ENCODE results near the gene ARFGAP3.
"Not testable (repeated sequence)": the region's sequence is repeated elsewhere in the genome, so short reads cannot be mapped to it uniquely, and the experiment has no call there.

The ARFGAP3 gene

DNA sequence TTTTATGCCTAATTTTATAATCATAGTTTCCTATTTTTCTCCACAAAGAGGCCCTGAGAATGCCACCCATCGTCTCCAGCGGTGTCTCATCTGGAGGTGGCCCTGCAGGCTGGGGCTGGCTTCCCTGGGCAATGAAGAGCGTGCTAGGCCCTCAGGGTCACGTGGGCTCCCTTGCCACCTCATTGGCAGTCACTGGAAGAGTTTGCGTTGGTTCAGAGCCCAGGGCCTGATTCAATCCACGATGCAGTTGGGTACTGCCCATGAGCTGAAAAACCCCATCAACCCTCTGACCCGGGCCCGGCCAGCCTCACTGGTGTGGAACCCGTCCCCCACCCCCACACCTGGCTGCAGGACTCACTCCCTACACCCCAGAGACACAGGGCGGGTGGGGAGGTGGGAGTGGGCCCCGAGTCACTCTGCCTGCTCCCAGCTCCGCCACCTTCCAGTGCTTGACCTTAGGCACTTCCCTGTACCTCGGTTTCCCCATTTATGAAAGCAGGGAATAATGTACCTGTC lies 93.0 kb downstream of the ARFGAP3 start:
- no peaks in the 10 kb centered on the region for H3K36me3 Mint-ChIP-seq (ENCODE audit: low read depth)
- TF ChIP-seq CTCF (IDR thresholded peaks at IDR 0.05): no peak
- DNase-seq: no peak
- no peak overlapping the region for H3K27ac Mint-ChIP-seq
- H3K9me3 Mint-ChIP-seq: no peaks in the 10 kb centered on the region
- peaks cover 37% of the 10 kb centered on the region for H3K4me1 Mint-ChIP-seq
- H3K27me3 Mint-ChIP-seq (ENCODE audit: low read depth, poor library complexity): peaks cover 2% of the 10 kb centered on the region
- no peak overlapping the region for H3K4me3 Mint-ChIP-seq

- Mint-ChIP-seq H3K9me3 (no peaks in the 10 kb centered on the region), H3K27me3 (ENCODE audit: low read depth, poor library complexity) (peaks cover 32% of the 10 kb centered on the region), H3K36me3 (ENCODE audit: low read depth) (no peaks in the 10 kb centered on the region), H3K4me1 (peaks cover 29% of the 10 kb centered on the region), H3K27ac (no peak overlapping the region), H3K4me3 (no peak overlapping the region)
- TF ChIP-seq CTCF (IDR thresholded peaks at IDR 0.05): no peak
- DNase-seq: no peak
These were observed 96.1 kb downstream of the ARFGAP3 start for GRCh38 chr22:42760806-42761565.

DNA sequence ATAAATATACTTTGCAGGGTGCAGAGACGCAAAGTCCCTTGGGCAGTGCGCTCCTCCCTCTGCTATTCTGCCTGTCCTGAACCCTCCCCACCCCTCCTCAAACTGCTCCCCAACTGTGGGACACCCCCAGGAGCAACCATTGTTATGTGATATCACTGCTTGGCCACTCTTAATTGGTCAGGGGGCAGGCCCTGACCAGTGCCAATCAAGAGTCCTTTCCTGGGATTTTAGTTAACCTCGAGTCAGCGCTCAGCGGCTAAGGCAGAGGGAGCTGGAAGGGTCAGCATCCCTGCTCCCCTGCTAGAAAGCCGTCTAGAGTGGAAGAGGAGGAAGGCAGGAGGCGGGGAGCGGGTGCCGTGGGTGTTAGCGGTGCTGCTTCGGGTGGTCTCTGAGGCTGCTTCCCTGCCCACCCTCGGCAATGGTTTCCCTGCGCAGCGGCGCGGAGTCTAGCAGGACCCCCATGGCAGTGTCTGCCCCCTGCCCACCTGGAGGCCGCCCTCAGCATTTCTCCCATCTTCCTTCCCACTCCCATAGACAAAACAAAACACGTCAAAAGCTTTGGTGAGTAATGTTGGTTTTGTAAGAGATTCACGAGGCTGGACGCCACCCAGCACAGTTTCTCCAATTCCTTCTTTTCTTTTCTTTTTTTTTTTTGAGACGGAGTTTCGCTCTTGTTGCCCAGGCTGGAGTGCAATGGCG lies 98.0 kb downstream of the ARFGAP3 start:
- Mint-ChIP-seq H3K27ac (no peak overlapping the region), H3K4me1 (peaks cover 12% of the 10 kb centered on the region), H3K36me3 (ENCODE audit: low read depth) (no peaks in the 10 kb centered on the region), H3K4me3 (no peak overlapping the region), H3K9me3 (no peaks in the 10 kb centered on the region), H3K27me3 (ENCODE audit: low read depth, poor library complexity) (peaks cover 38% of the 10 kb centered on the region)
- no peak for DNase-seq
- no peak for TF ChIP-seq CTCF (IDR thresholded peaks at IDR 0.05)

GRCh38 chr22:42755553-42755952 lies 101.5 kb downstream of the ARFGAP3 start:
- Mint-ChIP-seq H3K27me3 (ENCODE audit: low read depth, poor library complexity) (peaks cover 40% of the 10 kb centered on the region), H3K4me1 (peaks cover 14% of the 10 kb centered on the region)
- H3K27ac Mint-ChIP-seq; H3K36me3 Mint-ChIP-seq (ENCODE audit: low read depth); H3K4me3 Mint-ChIP-seq; DNase-seq; H3K9me3 Mint-ChIP-seq: not testable (repeated sequence)

DNA sequence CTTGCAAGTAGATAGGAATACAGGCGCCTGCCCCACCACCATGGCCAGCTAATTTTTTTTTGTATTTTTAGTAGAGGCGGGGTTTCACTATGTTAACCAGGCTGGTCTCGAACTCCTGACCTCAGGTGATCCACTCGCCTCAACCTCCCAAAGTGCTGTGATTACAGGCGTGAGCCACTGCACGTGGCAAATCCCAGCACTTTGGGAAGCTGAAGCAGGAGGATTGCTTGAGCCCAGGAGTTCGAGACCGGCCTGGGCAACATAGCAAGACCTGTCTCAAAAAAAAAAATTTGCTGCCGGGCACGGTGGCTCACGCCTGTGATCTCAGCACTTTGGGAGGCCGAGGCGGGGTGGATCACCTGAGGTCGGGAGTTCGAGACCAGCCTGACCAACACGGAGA lies 102.0 kb downstream of the ARFGAP3 start:
- H3K4me3 Mint-ChIP-seq; H3K27ac Mint-ChIP-seq; DNase-seq; H3K36me3 Mint-ChIP-seq (ENCODE audit: low read depth); H3K9me3 Mint-ChIP-seq: not testable (repeated sequence)
- Mint-ChIP-seq H3K4me1 (peaks cover 14% of the 10 kb centered on the region), H3K27me3 (ENCODE audit: low read depth, poor library complexity) (peaks cover 40% of the 10 kb centered on the region)

GRCh38 chr22:42754658-42755057 lies 102.4 kb downstream of the ARFGAP3 start:
- no peaks in the 10 kb centered on the region for H3K36me3 Mint-ChIP-seq (ENCODE audit: low read depth)
- peaks cover 14% of the 10 kb centered on the region for H3K4me1 Mint-ChIP-seq
- H3K27ac Mint-ChIP-seq: no peak overlapping the region
- no peak for DNase-seq
- no peak overlapping the region for H3K4me3 Mint-ChIP-seq
- H3K9me3 Mint-ChIP-seq: peaks cover 7% of the 10 kb centered on the region
- peaks cover 40% of the 10 kb centered on the region for H3K27me3 Mint-ChIP-seq (ENCODE audit: low read depth, poor library complexity)
- no peak for TF ChIP-seq CTCF (IDR thresholded peaks at IDR 0.05)

Measured in nephron progenitor cell (in vitro differentiated cells).